HepG2 (cell line): ENCODE measurements around the gene LEMD3. TPM values are rescaled to one million over a fixed set of nuclear protein-coding genes. Genes with fewer than 3 reads are reported as not detected.

Source experiments
- HNRNPLL ChIP-seq: fragments of 200-400 bp; formaldehyde crosslinking; IDR thresholded peaks from 2 replicates; pipeline ENCODE4 v1.6.1; 2017; ENCODE audit warnings: mild to moderate bottlenecking, low read depth, low read length; ENCODE audit not compliant: poor library complexity, severe bottlenecking
- KDM2A ChIP-seq: sonication (generic); formaldehyde crosslinking; IDR thresholded peaks from 2 replicates; pipeline ENCODE4 v1.4.0; 2020; ENCODE audit warnings: low read depth, missing genetic modification reagents, borderline replicate concordance
- KDM5B ChIP-seq: sonication (generic); formaldehyde crosslinking; IDR thresholded peaks from 2 replicates; pipeline ENCODE4 v1.4.0; 2020; ENCODE audit warnings: missing genetic modification reagents, mild to moderate bottlenecking, borderline replicate concordance
- MEIS1 ChIP-seq: sonication (generic); formaldehyde crosslinking; IDR thresholded peaks from 2 replicates; pipeline ENCODE4 v1.9.0; 2021; ENCODE audit warnings: mild to moderate bottlenecking, missing genetic modification reagents, moderate library complexity, borderline replicate concordance
- POGZ ChIP-seq: sonication (generic); formaldehyde crosslinking; IDR thresholded peaks from 2 replicates; pipeline ENCODE4 v1.4.0; 2020; ENCODE audit warnings: mild to moderate bottlenecking, missing genetic modification reagents
- RBFOX2 ChIP-seq: fragments of 200-400 bp; formaldehyde crosslinking; IDR thresholded peaks from 2 replicates; pipeline ENCODE4 v1.6.1; 2017; ENCODE audit warnings: low read depth, mild to moderate bottlenecking, low read length
- SALL2 ChIP-seq: sonication (generic); formaldehyde crosslinking; IDR thresholded peaks from 2 replicates; pipeline ENCODE4 v1.8.1; 2023; ENCODE audit warnings: mild to moderate bottlenecking, missing genetic modification reagents, inconsistent platforms
- SNAPC5 ChIP-seq: sonication (generic); formaldehyde crosslinking; IDR thresholded peaks from 2 replicates; pipeline ENCODE4 v1.8.1; 2023; ENCODE audit warnings: mild to moderate bottlenecking, missing genetic modification reagents, borderline replicate concordance
- TBX2 ChIP-seq: sonication (generic); formaldehyde crosslinking; IDR thresholded peaks from 2 replicates; pipeline ENCODE4 v1.5.0; 2020; ENCODE audit warnings: missing genetic modification reagents, mild to moderate bottlenecking, borderline replicate concordance
- TEAD3 ChIP-seq: optimal IDR thresholded peaks from 2 replicates; pipeline ENCODE3; 2016; ENCODE audit warnings: borderline replicate concordance
- ZBTB39 ChIP-seq: sonication (generic); formaldehyde crosslinking; IDR thresholded peaks from 2 replicates; pipeline ENCODE4 v1.5.0; 2020; ENCODE audit warnings: missing genetic modification reagents
- ZBTB7A ChIP-seq: sonication (generic); formaldehyde crosslinking; IDR thresholded peaks from 2 replicates; pipeline ENCODE4 v1.8.0; 2022; ENCODE audit warnings: mild to moderate bottlenecking, missing genetic modification reagents
- ZC3H13 ChIP-seq: sonication (generic); formaldehyde crosslinking; IDR thresholded peaks from 2 replicates; pipeline ENCODE4 v1.8.1; 2023; ENCODE audit warnings: mild to moderate bottlenecking, missing genetic modification reagents, moderate library complexity
- ZFX ChIP-seq: sonication (generic); formaldehyde crosslinking; IDR thresholded peaks from 2 replicates; pipeline ENCODE4 v1.4.0; 2020; ENCODE audit warnings: mild to moderate bottlenecking, low read depth, missing genetic modification reagents, moderate library complexity
- ZNF558 ChIP-seq: sonication (generic); formaldehyde crosslinking; IDR thresholded peaks from 2 replicates; pipeline ENCODE4 v1.9.0; 2022; ENCODE audit warnings: mild to moderate bottlenecking, missing genetic modification reagents, borderline replicate concordance
- ZNF687 ChIP-seq: sonication (generic); formaldehyde crosslinking; IDR thresholded peaks from 2 replicates; pipeline ENCODE4 v1.5.1; 2020; ENCODE audit warnings: mild to moderate bottlenecking, missing genetic modification reagents, moderate library complexity
- polyA plus RNA-seq, 8 experiments: library from polyadenylated mRNA; depleted of rRNA in 3 of 8; stranded (reverse) in 7 of 8; unstranded in 1 of 8; fragments of >200 nt; fragmentation: Illumina TruSeq in 4 of 8; extraction: Trizol in 4 of 8; gene quantifications; 2 replicates each; pipeline versions ENCODE4 v1.2.1 to v1.2.3, GENCODE V29; 2011 to 2016; ENCODE audit warnings: low read depth in 4 of 8, missing spikeins in 1 of 8, mixed read lengths in 1 of 8; ENCODE audit not compliant: insufficient read depth in 1 of 8
- total RNA-seq, 5 experiments: library from RNA; depleted of rRNA; stranded (reverse); fragments of >200 nt; fragmentation: Illumina TruSeq; extraction: Trizol; gene quantifications; 2 replicates each; pipeline ENCODE4 v1.2.3, GENCODE V29; 2016; ENCODE audit warnings: low read depth in 1 of 5
- TF ChIP-seq, protein P1 (sequence below): sonication (generic); formaldehyde crosslinking; IDR thresholded peaks from 2 replicates; pipeline ENCODE4 v1.5.1; 2020; ENCODE audit warnings: mild to moderate bottlenecking, missing genetic modification reagents, borderline replicate concordance
- TF ChIP-seq, protein P2 (sequence below): sonication (generic); formaldehyde crosslinking; IDR thresholded peaks from 2 replicates; pipeline ENCODE4 v1.8.1; 2023; ENCODE audit warnings: mild to moderate bottlenecking, moderate library complexity, missing genetic modification reagents

Gene LEMD3
- total and polyA plus RNA-seq, 2 of the 13 experiments (the other 11 are each of a cell fraction or from before 2014, with no cell fraction given), result 9.3 to 18.7 TPM

DNA sequence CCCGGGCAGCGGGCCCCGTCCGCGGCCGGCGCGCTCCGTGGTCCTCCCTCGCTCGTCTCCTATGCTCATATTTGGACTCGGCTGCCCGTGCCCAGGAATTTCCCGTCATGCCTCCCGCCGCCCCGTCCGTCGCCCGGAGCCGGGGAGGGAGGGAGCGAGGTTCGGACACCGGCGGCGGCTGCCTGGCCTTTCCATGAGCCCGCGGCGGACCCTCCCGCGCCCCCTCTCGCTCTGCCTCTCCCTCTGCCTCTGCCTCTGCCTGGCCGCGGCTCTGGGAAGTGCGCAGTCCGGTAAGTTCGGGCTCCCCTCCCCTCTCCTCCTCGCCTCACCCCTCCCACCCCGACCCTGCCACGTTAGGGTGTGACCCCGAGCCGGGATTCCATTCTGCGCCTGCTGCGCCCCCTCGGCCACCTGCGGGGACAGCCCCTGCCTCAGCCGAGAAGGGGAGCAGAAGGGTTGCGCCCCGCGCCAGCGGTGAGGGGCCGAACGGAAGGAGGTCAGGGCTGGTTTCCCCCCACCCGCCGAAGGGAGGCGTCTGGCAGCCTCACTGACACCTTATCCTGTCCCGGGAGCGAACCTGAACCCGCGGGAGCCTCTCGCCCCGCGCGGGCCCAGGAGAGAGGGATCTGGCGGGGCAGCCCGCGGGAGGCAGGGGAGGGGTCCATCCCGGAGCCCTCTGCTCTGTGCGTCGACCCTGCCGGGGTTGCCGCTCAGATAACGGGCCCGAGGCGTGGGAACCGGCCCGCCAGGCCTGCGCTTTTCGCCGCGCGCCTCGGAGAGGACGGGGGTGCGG, 109.4 kb downstream of the LEMD3 start, which contains the start of gene MSRB3 (continued):
- TF ChIP-seq ZBTB7A, result peak; percentile 68; the same call in 1 of the 2 replicates
- TF ChIP-seq, protein P1, sequence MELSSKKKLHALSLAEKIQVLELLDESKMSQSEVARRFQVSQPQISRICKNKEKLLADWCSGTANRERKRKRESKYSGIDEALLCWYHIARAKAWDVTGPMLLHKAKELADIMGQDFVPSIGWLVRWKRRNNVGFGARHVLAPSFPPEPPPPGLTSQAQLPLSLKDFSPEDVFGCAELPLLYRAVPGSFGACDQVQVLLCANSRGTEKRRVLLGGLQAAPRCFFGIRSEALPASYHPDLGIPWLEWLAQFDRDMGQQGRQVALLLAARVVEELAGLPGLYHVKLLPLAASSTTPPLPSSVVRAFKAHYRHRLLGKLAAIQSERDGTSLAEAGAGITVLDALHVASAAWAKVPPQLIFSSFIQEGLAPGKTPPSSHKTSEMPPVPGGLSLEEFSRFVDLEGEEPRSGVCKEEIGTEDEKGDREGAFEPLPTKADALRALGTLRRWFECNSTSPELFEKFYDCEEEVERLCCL, result no peak
- TF ChIP-seq TBX2 (CRISPR knock-in tag), result peak; percentile 64; the same call in 1 of the 2 replicates
- TF ChIP-seq, protein P2, sequence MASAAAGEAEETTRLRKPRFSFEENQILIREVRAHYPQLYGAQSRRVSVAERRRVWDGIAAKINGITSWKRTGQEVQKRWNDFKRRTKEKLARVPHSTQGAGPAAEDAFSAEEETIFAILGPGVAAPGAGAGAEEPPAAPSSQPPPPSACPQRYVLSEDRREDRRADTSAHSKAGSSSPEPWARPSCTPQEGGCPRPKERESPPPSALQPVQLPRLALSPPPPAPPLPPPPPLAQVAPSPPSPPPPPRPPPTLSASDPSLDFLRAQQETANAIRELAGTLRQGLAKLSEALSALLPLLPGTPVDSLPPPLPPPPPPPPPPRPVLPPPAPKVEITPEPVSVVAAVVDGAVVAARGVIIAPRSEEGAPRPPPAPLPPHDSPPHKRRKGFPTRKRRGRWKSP (CRISPR knock-in tag), result peak; percentile 70
- peak; percentile 54 for TF ChIP-seq RBFOX2
- no peak for TF ChIP-seq SNAPC5 (CRISPR knock-in tag)
- peak; percentile 82 for TF ChIP-seq TEAD3 (CRISPR knock-in tag)
- peak; percentile 40; the same call in 1 of the 2 replicates for TF ChIP-seq SALL2 (CRISPR knock-in tag)
- peak; percentile 58; the same call in 1 of the 2 replicates for TF ChIP-seq KDM2A (CRISPR knock-in tag)
- TF ChIP-seq ZNF558 (CRISPR knock-in tag), result peak; percentile 62; the same call in 1 of the 2 replicates
- 0 out of 2 replicates have a peak, but pooled peaks have one; percentile 23 for TF ChIP-seq ZBTB39
- peak; percentile 68; the same call in 1 of the 2 replicates for TF ChIP-seq KDM5B (CRISPR knock-in tag)
- TF ChIP-seq ZC3H13 (CRISPR knock-in tag), result 0 out of 2 replicates have a peak, but pooled peaks have one; percentile 29
- peak; percentile 49; the same call in 1 of the 2 replicates for TF ChIP-seq MEIS1
- peak; percentile 41; the same call in 1 of the 2 replicates for TF ChIP-seq ZFX (CRISPR knock-in tag)
- TF ChIP-seq POGZ (CRISPR knock-in tag), result peak; percentile 37; the same call in 1 of the 2 replicates
- TF ChIP-seq ZNF687 (CRISPR knock-in tag), result peak; percentile 81
- TF ChIP-seq HNRNPLL, result peak; percentile 59
